DND-41 (cell line): ENCODE data around the gene CD300LD.

ENCODE experiments used
- ATAC-seq: fragments of 200-7000 bp; cut with Tn5 transposase; 3 replicates; pipeline ENCODE4 v1.9.1; 2021; ENCODE audit warnings: low read depth; ENCODE audit not compliant: insufficient read depth
- DNase-seq: peaks from one replicate; pipeline ENCODE4 v3.0.0-alpha.2; 2020
- H2AFZ ChIP-seq: 2 replicates; pipeline ENCODE4 v1.6.0; 2012; ENCODE audit warnings: low read depth, low read length
- H3K27ac ChIP-seq: 2 replicates; pipeline ENCODE4 v1.5.1; 2012; ENCODE audit warnings: low read length, inconsistent platforms
- H3K27me3 ChIP-seq: fragments of 200-600 bp; sonication (generic); 2 replicates; pipeline ENCODE4 v1.6.0; 2012; ENCODE audit warnings: low read length, mild to moderate bottlenecking, inconsistent platforms; ENCODE audit not compliant: insufficient read depth, poor library complexity
- H3K36me3 ChIP-seq: 2 replicates; pipeline ENCODE4 v1.5.1; 2012; ENCODE audit warnings: low read length, inconsistent platforms; ENCODE audit not compliant: insufficient read depth
- H3K4me1 ChIP-seq: 2 replicates; pipeline ENCODE4 v1.5.1; 2012; ENCODE audit warnings: mild to moderate bottlenecking, low read length; ENCODE audit not compliant: insufficient read depth
- H3K4me2 ChIP-seq: 2 replicates; pipeline ENCODE4 v1.6.0; 2012; ENCODE audit warnings: mild to moderate bottlenecking, moderate library complexity, low read length, inconsistent platforms; ENCODE audit not compliant: insufficient read depth
- H3K4me3 ChIP-seq, 2 experiments: fragments of 200-600 bp in 1 of 2; shearing (Covaris generic) in 1 of 2; 2 replicates each; pipeline ENCODE4 v1.5.1; 2012 to 2016; ENCODE audit warnings: inconsistent platforms in 2 of 2, low read length in 2 of 2, mild to moderate bottlenecking in 2 of 2, low read depth in 1 of 2, moderate library complexity in 1 of 2
- H3K79me2 ChIP-seq: 2 replicates; pipeline ENCODE4 v1.6.0; 2012; ENCODE audit warnings: low read length, inconsistent platforms; ENCODE audit not compliant: insufficient read depth
- H3K9ac ChIP-seq: 2 replicates; pipeline ENCODE4 v1.6.0; 2012; ENCODE audit warnings: low read depth, mild to moderate bottlenecking, inconsistent platforms, low read length, moderate library complexity
- H3K9me3 ChIP-seq: 2 replicates; pipeline ENCODE4 v1.5.1; 2012; ENCODE audit warnings: low read length, moderate library complexity, mild to moderate bottlenecking, inconsistent platforms; ENCODE audit not compliant: insufficient read depth, severe bottlenecking
- H4K20me1 ChIP-seq: 2 replicates; pipeline ENCODE4 v1.6.0; 2012; ENCODE audit warnings: low read length; ENCODE audit not compliant: insufficient read depth
- EZH2 ChIP-seq: IDR thresholded peaks from 3 replicates; pipeline ENCODE4 v1.6.1; 2012; ENCODE audit warnings: borderline replicate concordance, low read depth, mild to moderate bottlenecking, moderate library complexity, low read length, inconsistent platforms; ENCODE audit not compliant: severe bottlenecking
- TF ChIP-seq, protein P1 (sequence below): IDR thresholded peaks from 2 replicates; pipeline ENCODE4 v1.5.1; 2012; ENCODE audit warnings: borderline replicate concordance, low read length, moderate library complexity, mild to moderate bottlenecking; ENCODE audit not compliant: poor library complexity, severe bottlenecking; ENCODE audit errors: extremely low read depth

Gene CD300LD

DNA sequence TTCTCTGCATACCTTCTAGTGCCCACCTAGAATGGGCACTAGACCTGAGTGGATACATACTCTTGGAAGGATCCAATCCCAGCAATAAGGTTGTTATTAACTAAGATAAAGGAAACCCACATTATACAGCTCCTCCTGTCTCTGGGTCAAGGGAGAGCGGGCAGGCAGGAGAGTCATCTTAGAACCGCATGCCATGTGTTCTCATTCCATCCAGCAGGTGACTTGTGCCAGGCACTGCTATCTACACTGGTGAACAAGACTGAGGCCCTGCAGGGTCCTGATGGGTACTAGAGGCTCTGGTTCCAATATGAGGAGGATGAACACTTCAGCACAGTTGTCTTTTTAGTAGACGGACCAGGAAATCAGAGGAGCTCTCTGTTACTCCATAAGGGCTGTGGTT lies 18.9 kb downstream of the CD300LD start:
- Histone ChIP-seq H3K4me1 (no peaks in the 10 kb centered on the region), H4K20me1 (no peaks in the 10 kb centered on the region), H2AFZ (no peak overlapping the region), H3K9me3 (no peaks in the 10 kb centered on the region), H3K4me3 (no peak overlapping the region), H3K27ac (no peak overlapping the region), H3K4me2 (no peak overlapping the region), H3K79me2 (no peaks in the 10 kb centered on the region), H3K36me3 (no peaks in the 10 kb centered on the region), H3K27me3 (peaks cover 12% of the 10 kb centered on the region), H3K9ac (no peak overlapping the region)
- no peak for ATAC-seq
- TF ChIP-seq, protein P1, sequence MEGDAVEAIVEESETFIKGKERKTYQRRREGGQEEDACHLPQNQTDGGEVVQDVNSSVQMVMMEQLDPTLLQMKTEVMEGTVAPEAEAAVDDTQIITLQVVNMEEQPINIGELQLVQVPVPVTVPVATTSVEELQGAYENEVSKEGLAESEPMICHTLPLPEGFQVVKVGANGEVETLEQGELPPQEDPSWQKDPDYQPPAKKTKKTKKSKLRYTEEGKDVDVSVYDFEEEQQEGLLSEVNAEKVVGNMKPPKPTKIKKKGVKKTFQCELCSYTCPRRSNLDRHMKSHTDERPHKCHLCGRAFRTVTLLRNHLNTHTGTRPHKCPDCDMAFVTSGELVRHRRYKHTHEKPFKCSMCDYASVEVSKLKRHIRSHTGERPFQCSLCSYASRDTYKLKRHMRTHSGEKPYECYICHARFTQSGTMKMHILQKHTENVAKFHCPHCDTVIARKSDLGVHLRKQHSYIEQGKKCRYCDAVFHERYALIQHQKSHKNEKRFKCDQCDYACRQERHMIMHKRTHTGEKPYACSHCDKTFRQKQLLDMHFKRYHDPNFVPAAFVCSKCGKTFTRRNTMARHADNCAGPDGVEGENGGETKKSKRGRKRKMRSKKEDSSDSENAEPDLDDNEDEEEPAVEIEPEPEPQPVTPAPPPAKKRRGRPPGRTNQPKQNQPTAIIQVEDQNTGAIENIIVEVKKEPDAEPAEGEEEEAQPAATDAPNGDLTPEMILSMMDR = no peak
- no peak for TF ChIP-seq EZH2
- DNase-seq = no peak

DNA sequence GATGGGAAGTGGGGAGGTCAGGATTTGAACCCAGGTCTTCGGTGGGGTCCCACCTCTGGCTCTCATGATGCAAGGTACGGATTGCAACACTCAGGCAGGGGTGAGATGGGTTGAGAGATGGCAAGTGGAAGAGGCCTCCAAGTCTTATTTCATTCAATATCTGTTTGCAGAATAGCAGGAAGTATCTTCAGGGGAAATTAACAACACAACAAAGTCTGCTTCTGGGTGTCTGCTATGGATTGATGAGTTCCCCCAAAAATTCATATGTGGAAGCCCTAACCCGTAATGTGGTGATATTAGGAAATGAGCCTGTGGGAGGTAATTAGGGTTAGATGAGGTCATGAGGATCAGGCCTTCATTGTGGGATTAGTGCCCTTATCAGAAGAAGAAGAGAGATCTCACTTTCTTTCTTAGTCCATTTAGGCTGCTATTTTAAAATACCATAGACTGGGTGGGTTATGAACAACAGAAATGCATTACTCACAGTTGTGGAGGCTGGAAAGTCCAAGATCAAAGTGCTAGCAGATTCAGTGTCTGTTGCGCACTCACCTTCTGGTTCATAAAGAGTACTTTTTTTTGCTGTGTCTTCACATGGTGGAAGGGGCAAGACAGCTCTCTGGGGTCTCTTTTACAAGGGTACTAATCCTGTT lies 20.3 kb downstream of the CD300LD start:
- no peak overlapping the region for H3K4me3 ChIP-seq
- peaks cover 16% of the 10 kb centered on the region for H3K27me3 ChIP-seq
- H3K36me3 ChIP-seq = no peaks in the 10 kb centered on the region
- ATAC-seq (no peak), DNase-seq (no peak)
- H3K79me2 ChIP-seq = no peaks in the 10 kb centered on the region
- H4K20me1 ChIP-seq = no peaks in the 10 kb centered on the region
- no peak overlapping the region for H3K27ac ChIP-seq
- H3K4me1 ChIP-seq = no peaks in the 10 kb centered on the region
- no peak overlapping the region for H3K4me2 ChIP-seq
- H3K9ac ChIP-seq = no peak overlapping the region
- TF ChIP-seq EZH2 = no peak
- TF ChIP-seq, protein P1 = no peak
- no peak overlapping the region for H2AFZ ChIP-seq
- H3K9me3 ChIP-seq = no peaks in the 10 kb centered on the region

DNA sequence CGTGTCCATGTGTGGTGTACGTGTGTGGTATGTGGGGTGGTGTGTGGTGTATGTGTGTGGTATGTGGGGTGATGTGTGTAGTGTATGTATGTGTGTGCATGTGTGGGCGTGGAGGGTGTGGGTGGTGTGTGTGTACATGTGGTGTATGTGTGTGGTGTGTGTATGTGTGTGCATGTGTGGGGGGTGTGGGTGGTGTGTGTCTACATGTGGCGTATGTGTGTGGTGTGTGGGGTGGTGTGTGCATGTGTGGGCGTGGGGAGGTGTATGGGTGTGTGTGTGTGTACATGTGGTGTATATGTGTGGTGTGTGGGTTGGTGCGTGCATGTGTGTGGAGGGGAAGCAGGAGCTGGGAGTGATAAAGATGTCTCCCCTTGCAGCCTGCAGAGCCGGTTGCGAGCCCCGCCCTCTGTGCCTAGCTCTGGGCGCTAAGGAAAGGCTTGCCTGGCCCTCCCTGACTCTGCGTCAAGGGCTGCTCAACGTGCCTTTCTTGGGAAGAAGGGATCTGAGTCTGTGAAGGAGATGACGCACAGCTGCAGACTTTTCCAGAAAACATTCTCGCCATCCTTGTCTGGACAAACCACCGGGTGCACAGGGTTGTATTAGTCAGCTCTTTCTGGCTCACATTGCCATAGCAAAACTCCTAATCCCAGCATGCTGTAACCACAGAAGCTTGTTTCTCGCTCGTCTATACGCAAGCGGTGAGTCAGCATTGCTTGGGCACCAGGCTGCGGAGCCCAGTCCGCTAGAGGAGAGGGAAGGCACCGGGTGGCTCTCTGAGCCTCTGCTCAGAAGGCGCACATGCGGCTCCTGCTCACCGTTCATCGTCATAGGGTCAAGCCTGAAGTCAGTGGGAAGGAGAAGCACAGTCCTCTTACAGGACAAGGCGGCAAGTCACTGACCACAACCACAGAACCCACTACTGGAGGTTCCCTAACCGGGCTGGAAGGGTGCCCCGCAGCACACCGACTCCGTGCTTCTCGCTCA lies 22.8 kb downstream of the CD300LD start:
- Histone ChIP-seq H4K20me1 (no peaks in the 10 kb centered on the region), H3K27me3 (peaks cover 16% of the 10 kb centered on the region), H3K79me2 (no peaks in the 10 kb centered on the region), H3K27ac (no peak overlapping the region), H3K9me3 (no peaks in the 10 kb centered on the region), H3K4me2 (no peak overlapping the region), H3K4me3 (no peak overlapping the region), H3K9ac (no peak overlapping the region), H3K4me1 (no peaks in the 10 kb centered on the region), H2AFZ (no peak overlapping the region), H3K36me3 (no peaks in the 10 kb centered on the region)
- no peak for TF ChIP-seq EZH2
- TF ChIP-seq, protein P1 = no peak
- ATAC-seq (peak; percentile 44; the same call in 1 of the 3 replicates), DNase-seq (peak; percentile 13)
